A549 treated with CpdA at 1 μM for 4 hours (cell line): ENCODE results near the gene CFAP45. TPM values are rescaled to one million over a fixed set of nuclear protein-coding genes. Genes with fewer than 3 reads are reported as not detected.

ENCODE experiments used
- total RNA-seq: library from RNA; stranded (reverse); fragments of 200-300 nt; extraction: Qiagen RNA extraction; gene quantifications from 5 replicates; pipeline ENCODE4 v1.2.3, GENCODE V29; 2022; ENCODE audit warnings: low read depth

The CFAP45 gene, protein sequence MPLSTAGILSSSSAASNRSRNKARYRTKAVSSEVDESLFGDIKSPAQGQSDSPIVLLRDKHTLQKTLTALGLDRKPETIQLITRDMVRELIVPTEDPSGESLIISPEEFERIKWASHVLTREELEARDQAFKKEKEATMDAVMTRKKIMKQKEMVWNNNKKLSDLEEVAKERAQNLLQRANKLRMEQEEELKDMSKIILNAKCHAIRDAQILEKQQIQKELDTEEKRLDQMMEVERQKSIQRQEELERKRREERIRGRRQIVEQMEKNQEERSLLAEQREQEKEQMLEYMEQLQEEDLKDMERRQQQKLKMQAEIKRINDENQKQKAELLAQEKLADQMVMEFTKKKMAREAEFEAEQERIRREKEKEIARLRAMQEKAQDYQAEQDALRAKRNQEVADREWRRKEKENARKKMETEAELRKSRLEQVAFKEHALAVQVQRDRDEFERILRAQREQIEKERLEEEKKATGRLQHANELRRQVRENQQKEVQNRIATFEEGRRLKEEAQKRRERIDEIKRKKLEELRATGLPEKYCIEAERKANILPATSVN
- total RNA-seq: 0.51 to 0.99 TPM (median 0.64 TPM) in 5 replicates

DNA sequence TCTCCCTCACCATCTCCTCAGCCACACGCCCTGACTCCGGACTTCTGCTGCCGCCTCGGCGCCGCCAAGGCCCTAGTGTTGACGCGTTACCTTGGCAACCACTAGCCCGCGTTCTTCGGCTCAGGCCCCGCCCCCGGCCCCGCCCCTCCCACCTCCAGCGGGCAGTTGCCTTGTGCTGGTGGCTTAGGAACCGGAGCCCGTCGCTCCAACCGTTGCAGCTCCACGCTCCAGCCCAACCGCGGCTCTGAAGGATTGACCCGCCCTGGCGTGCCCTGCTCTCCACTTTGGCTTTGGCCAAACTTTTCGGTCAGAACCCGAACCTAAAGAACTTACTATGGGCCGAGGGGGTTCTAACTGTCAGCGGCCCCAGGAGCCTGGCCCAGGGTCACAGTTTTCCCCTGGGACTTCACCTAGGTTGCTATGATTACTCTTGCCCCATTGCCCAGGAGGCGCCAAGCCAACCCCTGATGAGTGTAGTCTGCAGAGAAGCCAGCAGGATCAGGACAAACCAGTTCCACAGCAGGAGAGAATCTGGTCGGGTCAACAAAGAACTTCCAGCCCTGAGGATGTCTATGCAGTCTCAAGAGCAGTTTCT, at the start of gene CFAP45:
CFAP45 (minus strand) TSS at position 80 of the 595 bp plus-strand sequence; CDS start at position 13, 67 bp downstream.

DNA sequence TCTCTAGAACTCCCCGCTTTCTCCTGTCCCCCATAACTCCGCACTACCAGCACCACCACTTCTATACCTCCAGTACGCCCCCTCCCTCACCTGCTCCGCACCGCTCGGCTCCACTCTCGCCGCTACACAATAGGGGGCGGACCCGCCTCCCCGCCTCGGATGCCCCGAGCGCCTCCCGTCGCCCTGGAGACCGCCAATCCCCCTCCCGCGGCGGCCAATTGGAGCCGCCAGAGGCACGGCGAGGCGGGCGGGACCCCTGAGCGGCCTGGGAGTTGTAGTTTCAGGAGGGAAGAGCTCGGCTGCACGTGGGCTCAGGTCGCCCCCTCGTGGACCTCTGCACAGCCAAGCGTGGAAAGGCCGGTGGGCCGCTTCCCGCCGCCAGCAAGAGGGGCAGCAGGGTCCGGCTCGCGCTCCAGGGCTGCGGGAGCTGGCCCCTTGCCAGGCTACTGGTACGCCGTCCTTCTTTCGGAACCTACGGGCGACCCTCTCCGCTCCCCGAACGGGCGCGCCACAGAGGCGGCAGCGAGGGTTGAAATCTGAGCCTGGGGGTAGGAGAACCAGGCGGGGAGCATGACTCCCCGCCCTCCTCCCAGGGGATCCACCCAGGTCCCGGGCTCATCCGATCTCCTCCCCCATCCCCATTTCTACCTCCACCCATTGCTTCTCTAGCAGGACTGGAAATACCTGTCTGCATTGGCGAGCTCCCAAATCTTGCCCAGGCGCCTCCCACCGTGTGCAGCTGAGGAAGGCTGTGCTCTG, 45.7 kb upstream of the CFAP45 start, which contains the start of gene IGSF9:
IGSF9 (minus strand) TSS at position 131 of the 759 bp plus-strand sequence. CDS start 2,159 bp downstream, outside the sequence.

DNA sequence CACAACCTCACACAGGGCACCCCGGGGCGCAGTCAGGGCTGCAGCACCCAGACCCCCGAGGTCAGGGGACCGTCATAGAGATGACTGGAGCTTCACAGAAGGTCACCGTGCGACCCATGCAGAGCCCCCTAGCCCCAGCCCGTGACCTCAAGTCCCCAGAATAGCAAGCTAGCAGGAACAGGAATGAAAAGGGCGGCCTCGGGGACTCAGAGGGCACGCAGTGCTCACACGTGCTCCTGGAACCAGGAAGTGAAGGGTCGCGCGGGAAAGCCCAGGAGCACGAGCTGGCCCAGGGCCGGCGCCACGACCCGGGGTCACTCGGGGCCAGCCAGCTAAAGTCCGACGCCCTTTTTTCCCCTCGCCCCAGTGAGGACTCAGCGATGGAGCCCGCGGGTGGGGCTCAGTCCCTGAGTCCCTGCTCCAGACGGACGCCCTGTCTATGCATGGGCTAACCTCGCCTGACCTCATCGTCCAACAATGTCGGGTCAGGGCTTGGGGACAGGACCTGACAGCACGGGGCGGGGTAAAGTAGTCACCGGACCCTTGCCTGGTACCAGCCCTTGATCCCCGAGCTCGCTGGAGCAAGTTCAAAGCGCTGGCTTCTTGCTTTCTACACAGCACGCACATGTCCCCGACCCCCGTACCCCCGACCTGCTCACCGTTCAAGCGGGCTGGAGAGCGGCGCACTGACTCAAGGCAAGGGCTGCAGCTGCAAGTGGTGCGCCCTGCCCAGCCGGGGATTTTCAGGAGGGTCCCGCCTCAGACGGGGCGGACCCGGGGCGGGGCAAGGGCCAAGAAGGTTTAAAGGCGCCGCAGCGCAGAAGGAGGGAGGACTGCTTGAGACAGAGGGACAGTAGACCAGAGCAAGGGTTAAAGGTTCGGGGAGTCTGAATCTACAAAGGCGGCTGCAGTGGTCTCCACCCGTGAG, 25.1 kb upstream of the CFAP45 start, which contains the start of gene TAGLN2:
TAGLN2 (minus strand) TSS at position 717 of the 928 bp plus-strand sequence. CDS start 4,998 bp downstream, outside the sequence.

DNA sequence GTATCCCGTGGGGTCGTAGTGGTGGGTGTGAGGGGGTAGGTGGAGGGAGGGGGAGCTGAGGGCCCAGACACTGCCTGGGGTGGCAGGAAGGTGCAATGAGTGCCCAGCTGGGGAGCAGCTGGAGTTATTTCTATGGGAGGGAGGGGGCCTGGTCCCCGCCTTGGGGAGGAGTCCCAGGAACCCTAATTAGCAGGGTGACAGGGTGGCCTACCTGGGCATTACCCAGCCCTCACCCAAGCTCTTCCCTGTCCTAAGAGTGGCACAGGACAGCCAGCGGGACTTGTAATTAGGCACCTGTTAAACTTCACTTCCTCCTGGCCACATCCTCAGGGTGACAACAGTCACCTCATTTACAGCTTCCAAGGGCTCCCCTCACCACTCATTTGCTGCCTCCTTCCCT, 37.4 kb downstream of the CFAP45 start, which contains the start of gene VSIG8:
VSIG8 (minus strand) TSS at position 101 of the 400 bp plus-strand sequence. CDS start 136 bp downstream, outside the sequence.

DNA sequence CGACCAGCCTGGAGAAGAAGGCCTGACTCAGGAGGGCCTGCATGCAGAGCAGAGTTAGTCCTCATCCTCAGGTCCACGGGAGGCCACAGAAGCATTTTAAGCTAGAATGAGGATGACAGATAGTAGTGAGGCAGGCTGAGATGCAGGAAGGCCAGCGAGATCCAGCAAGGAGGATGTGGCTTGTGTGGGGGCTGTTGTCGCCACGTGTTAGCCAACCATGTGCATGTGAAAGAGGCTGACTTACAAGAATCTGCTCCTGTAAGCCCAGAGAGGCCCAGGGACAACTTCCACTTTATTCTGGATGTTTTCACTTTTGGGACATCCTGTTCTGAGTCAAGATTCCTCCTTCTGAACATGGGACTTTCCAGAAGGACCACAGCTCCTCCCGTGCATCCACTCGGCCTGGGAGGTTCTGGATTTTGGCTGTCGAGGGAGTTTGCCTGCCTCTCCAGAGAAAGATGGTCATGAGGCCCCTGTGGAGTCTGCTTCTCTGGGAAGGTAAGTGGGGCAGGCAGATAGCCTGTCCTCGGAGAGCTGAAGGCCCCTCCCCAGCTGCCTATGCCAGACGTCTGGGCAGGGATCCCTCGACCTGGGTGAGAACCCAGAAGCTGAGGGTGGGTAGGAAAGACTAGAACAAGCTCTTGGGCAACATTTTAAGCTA, 73.4 kb downstream of the CFAP45 start, which contains the start of gene SLAMF8:
SLAMF8 (plus strand) TSS at position 433 of the 661 bp plus-strand sequence; CDS start at position 459, 26 bp downstream.

Other genes starting within 250 kb of the CFAP45 start
- not detected in 5 replicates for gene CRP, start 185.6 kb downstream of the CFAP45 start, total RNA-seq
- 50.8 to 73.5 TPM (median 71.6 TPM) in 5 replicates for gene DUSP23, start 119.2 kb downstream of the CFAP45 start, total RNA-seq
- not detected in 5 replicates for gene FCRL6, start 97.8 kb downstream of the CFAP45 start, total RNA-seq
- not detected in 5 replicates for gene SLAMF8, start 73.3 kb downstream of the CFAP45 start, total RNA-seq
- gene VSIG8, start 37.5 kb downstream of the CFAP45 start, total RNA-seq: 0.07 to 0.14 TPM in 2 of 5 replicates, not detected in the others
- gene TAGLN2, start 25.3 kb upstream of the CFAP45 start, total RNA-seq: 997 to 1,080 TPM (median 1,064 TPM) in 5 replicates
- gene IGSF9, start 45.4 kb upstream of the CFAP45 start, total RNA-seq: 0.22 to 0.39 TPM (median 0.27 TPM) in 5 replicates
- 0.17 to 0.25 TPM (median 0.22 TPM) in 3 of 5 replicates, not detected in the others for gene SLAMF9, start 54.1 kb upstream of the CFAP45 start, total RNA-seq
- gene PIGM, start 131.8 kb upstream of the CFAP45 start, total RNA-seq: 3.8 to 4.6 TPM (median 4.3 TPM) in 5 replicates
- 0.02 TPM in 1 of 5 replicates, not detected in the others for gene KCNJ10, start 170.0 kb upstream of the CFAP45 start, total RNA-seq
- 0.06 TPM in 1 of 5 replicates, not detected in the others for gene KCNJ9, start 181.4 kb upstream of the CFAP45 start, total RNA-seq
- 6.7 to 9.8 TPM (median 8.4 TPM) in 5 replicates for gene IGSF8, start 198.5 kb upstream of the CFAP45 start, total RNA-seq
- gene ATP1A2, start 215.6 kb upstream of the CFAP45 start, total RNA-seq: 0.01 to 0.05 TPM (median 0.03 TPM) in 3 of 5 replicates, not detected in the others